Lower leg skin (tissue), 3 donors: Measurements from ENCODE around the gene MCCC1.

Source experiments
- CTCF ChIP-seq, 3 donors: fragments of 450-650 bp; IDR thresholded peaks; one replicate each; pipeline ENCODE4 v1.5.1; 2016; ENCODE audit warnings: antibody characterized with exemption in 3 of 3, mild to moderate bottlenecking in 3 of 3, moderate library complexity in 2 of 3
- POLR2A ChIP-seq, 2 donors: fragments of 450-650 bp; IDR thresholded peaks; one replicate each; pipeline ENCODE4 v1.6.1; 2016 to 2017; ENCODE audit warnings: antibody characterized with exemption in 2 of 2, mild to moderate bottlenecking in 1 of 2, moderate library complexity in 1 of 2

DNA sequence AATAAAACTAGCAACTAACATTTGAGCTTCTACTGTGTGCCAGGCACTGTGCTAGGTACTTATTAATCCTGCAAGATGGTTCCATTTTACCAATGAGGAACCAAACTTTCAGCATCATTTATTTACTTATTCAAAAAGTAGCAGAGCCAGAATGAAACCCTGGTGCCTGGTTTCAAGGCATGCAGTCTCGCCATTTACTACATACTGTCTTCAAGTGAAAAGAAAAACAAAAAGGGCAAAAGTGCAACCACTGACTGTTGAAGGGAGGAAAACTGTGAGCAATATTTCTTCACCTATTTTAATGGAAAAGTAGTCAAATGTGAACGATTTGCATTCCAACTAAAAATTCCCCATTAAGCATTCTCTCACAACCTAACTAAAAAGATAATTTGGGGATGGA, 127.7 kb downstream of the MCCC1 start:
- TF ChIP-seq POLR2A (IDR thresholded peaks at IDR 0.05) (no peak), CTCF (IDR thresholded peaks at IDR 0.05) (no peak)
